WTC11 (cell line): ENCODE results near the gene RAD51. TPM values are rescaled to one million over a fixed set of nuclear protein-coding genes. Genes with fewer than 3 reads are reported as not detected.
"Not testable (repeated sequence)": the region's sequence is repeated elsewhere in the genome, so short reads cannot be mapped to it uniquely, and the experiment has no call there.

Source experiments
- ATAC-seq: fragments of 200-7000 bp; cut with Tn5 transposase; 2 replicates; pipeline ENCODE4 v1.10.0; 2021; ENCODE audit warnings: mild to moderate bottlenecking, moderate library complexity
- CTCF ChIA-PET: fragments of 300-600 bp; sonication (Branson Sonifier 250); formaldehyde crosslinking; loops from one replicate; lab custom pipeline; 2021; ENCODE audit warnings: antibody characterized with exemption; lab: Charles Lee
- POLR2A ChIA-PET: fragments of 350-600 bp; sonication (Branson Sonifier 250); formaldehyde crosslinking; loops from one replicate; lab custom pipeline; 2021; ENCODE audit warnings: antibody characterized with exemption; lab: Charles Lee
- DNase-seq: peaks from one replicate; pipeline ENCODE4 v3.0.0; 2021; ENCODE audit warnings: low spot score
- H3K27ac Mint-ChIP-seq: 2 replicates; pipeline ENCODE4 v1.8.0; 2021; ENCODE audit warnings: mixed read lengths
- H3K27me3 Mint-ChIP-seq: 2 replicates; pipeline ENCODE4 v1.8.0; 2021; ENCODE audit warnings: low read depth, mild to moderate bottlenecking, moderate library complexity, mixed read lengths
- H3K36me3 Mint-ChIP-seq: 2 replicates; pipeline ENCODE4 v1.8.0; 2021; ENCODE audit warnings: mixed read lengths
- H3K4me1 Mint-ChIP-seq: 2 replicates; pipeline ENCODE4 v1.8.0; 2022; ENCODE audit warnings: mixed read lengths
- H3K4me3 Mint-ChIP-seq: 2 replicates; pipeline ENCODE4 v1.8.0; 2021; ENCODE audit warnings: mild to moderate bottlenecking, moderate library complexity, mixed read lengths
- H3K9me3 Mint-ChIP-seq: 2 replicates; pipeline ENCODE4 v1.8.0; 2021; ENCODE audit warnings: mixed read lengths
- AR ChIP-seq: fragments of 250-450 bp; sonication (Bioruptor Pico); IDR thresholded peaks from 2 replicates; pipeline ENCODE4 v1.9.0; 2021; ENCODE audit warnings: mild to moderate bottlenecking
- CREB1 ChIP-seq: sonication (generic); formaldehyde crosslinking; IDR thresholded peaks from 2 replicates; pipeline ENCODE4 v1.8.0; 2023; ENCODE audit warnings: mild to moderate bottlenecking, missing genetic modification reagents
- FOXJ3 ChIP-seq: sonication (generic); formaldehyde crosslinking; IDR thresholded peaks from 2 replicates; pipeline ENCODE4 v1.9.0; 2021; ENCODE audit warnings: missing genetic modification reagents, mild to moderate bottlenecking, borderline replicate concordance
- FOXP4 ChIP-seq: sonication (generic); formaldehyde crosslinking; IDR thresholded peaks from 2 replicates; pipeline ENCODE4 v1.8.0; 2022; ENCODE audit warnings: mild to moderate bottlenecking, missing genetic modification reagents
- HMGA2 ChIP-seq: fragments of 250-450 bp; sonication (Bioruptor Pico); IDR thresholded peaks from 2 replicates; pipeline ENCODE4 v1.4.0; 2021; ENCODE audit warnings: mild to moderate bottlenecking, moderate library complexity
- KAT7 ChIP-seq: sonication (generic); formaldehyde crosslinking; IDR thresholded peaks from 2 replicates; pipeline ENCODE4 v1.8.1; 2023; ENCODE audit warnings: missing genetic modification reagents, mild to moderate bottlenecking, borderline replicate concordance
- NFE2L1 ChIP-seq: sonication (generic); formaldehyde crosslinking; IDR thresholded peaks from 2 replicates; pipeline ENCODE4 v1.8.1; 2023; ENCODE audit warnings: missing genetic modification reagents
- PRDM15 ChIP-seq: sonication (generic); formaldehyde crosslinking; IDR thresholded peaks from 2 replicates; pipeline ENCODE4 v1.8.0; 2022; ENCODE audit warnings: missing genetic modification reagents
- TEAD1 ChIP-seq: sonication (generic); formaldehyde crosslinking; IDR thresholded peaks from 2 replicates; pipeline ENCODE4 v1.8.0; 2022; ENCODE audit warnings: mild to moderate bottlenecking, missing genetic modification reagents
- ZMAT4 ChIP-seq: fragments of 250-450 bp; sonication (Bioruptor Pico); IDR thresholded peaks from 2 replicates; pipeline ENCODE4 v1.9.0; 2021; ENCODE audit warnings: mild to moderate bottlenecking
- ZNF121 ChIP-seq: sonication (generic); formaldehyde crosslinking; IDR thresholded peaks from 2 replicates; pipeline ENCODE4 v1.8.0; 2023; ENCODE audit warnings: missing genetic modification reagents
- ZNF396 ChIP-seq: fragments of 250-450 bp; sonication (Bioruptor Pico); IDR thresholded peaks from 2 replicates; pipeline ENCODE4 v1.8.0; 2021; ENCODE audit warnings: mild to moderate bottlenecking, moderate library complexity, borderline replicate concordance
- ZNF416 ChIP-seq: fragments of 250-450 bp; sonication (Bioruptor Pico); IDR thresholded peaks from 2 replicates; pipeline ENCODE4 v1.9.0; 2021; ENCODE audit warnings: mild to moderate bottlenecking, inconsistent platforms
- total RNA-seq: library from RNA; stranded (reverse); gene quantifications from 3 replicates; pipeline ENCODE4 v1.2.3, GENCODE V29; 2021

Gene RAD51
- total RNA-seq, 1 experiment from 2014 or later, result 36.4 TPM

GRCh38 chr15:40680151-40680550 is 14.8 kb upstream of the RAD51 start:
- TF ChIP-seq AR (no peak), CREB1 (no peak), FOXP4 (CRISPR knock-in tag) (no peak), KAT7 (CRISPR knock-in tag) (no peak), FOXJ3 (no peak), ZNF396 (CRISPR knock-in tag) (no peak), ZNF416 (no peak), TEAD1 (CRISPR knock-in tag) (no peak), ZMAT4 (CRISPR knock-in tag) (no peak), HMGA2 (CRISPR knock-in tag) (no peak), ZNF121 (no peak)
- TF ChIP-seq, all 79 proteins: peak for 0
- DNase-seq, result no peak
- Mint-ChIP-seq H3K9me3 (peaks cover 24% of the 10 kb centered on the region), H3K36me3 (peaks cover 15% of the 10 kb centered on the region), H3K27ac (no peak overlapping the region), H3K4me3 (no peak overlapping the region), H3K4me1 (no peaks in the 10 kb centered on the region), H3K27me3 (no peaks in the 10 kb centered on the region; the same call in 1 of the 2 replicates)
- ChIA-PET POLR2A (no interaction called here), CTCF (interaction anchor here (1.5 kb wide), 1 partner anchor 179 kb away, joined by 3 read pairs; no protein-coding TSS in a partner anchor)
- ATAC-seq, result no peak

- H3K27me3 Mint-ChIP-seq, POLR2A ChIA-PET, DNase-seq, H3K27ac Mint-ChIP-seq, H3K4me3 Mint-ChIP-seq, ATAC-seq, H3K4me1 Mint-ChIP-seq: not testable (repeated sequence)
- H3K36me3 Mint-ChIP-seq, result peaks cover 22% of the 10 kb centered on the region
- CTCF ChIA-PET, result interaction anchor here (0.6 kb wide), 1 partner anchor 112 kb away, joined by 3 read pairs; the partner anchor contains the start of gene RPUSD2
- peaks cover 30% of the 10 kb centered on the region for H3K9me3 Mint-ChIP-seq
These were observed 14.0 kb upstream of the RAD51 start for GRCh38 chr15:40680959-40681358.

GRCh38 chr15:40684381-40684780 is 10.6 kb upstream of the RAD51 start:
- H3K36me3 Mint-ChIP-seq, result peaks cover 39% of the 10 kb centered on the region
- no peak overlapping the region; the same call in 1 of the 2 replicates for H3K27ac Mint-ChIP-seq
- H3K4me1 Mint-ChIP-seq, result peaks cover 8% of the 10 kb centered on the region
- peaks cover 39% of the 10 kb centered on the region for H3K9me3 Mint-ChIP-seq
- H3K27me3 Mint-ChIP-seq, result no peaks in the 10 kb centered on the region; the same call in 1 of the 2 replicates
- ChIA-PET CTCF (no interaction called here), POLR2A (no interaction called here)
- ATAC-seq, result no peak
- no peak for DNase-seq
- no peak for TF ChIP-seq NFE2L1
- no peak for TF ChIP-seq PRDM15 (CRISPR knock-in tag)
- no peak overlapping the region for H3K4me3 Mint-ChIP-seq
